A549 treated with ZK216348 at 1 μM for 4 hours (cell line): ENCODE data around the gene ALKBH8. TPM values are rescaled to one million over a fixed set of nuclear protein-coding genes. Genes with fewer than 3 reads are reported as not detected.

Experiments used
- total RNA-seq: library from RNA; stranded (reverse); fragments of 200-300 nt; extraction: Qiagen RNA extraction; gene quantifications from 5 replicates; pipeline ENCODE4 v1.2.3, GENCODE V29; 2022; ENCODE audit warnings: low read depth

ALKBH8 gene
- total RNA-seq: 6.9 to 10.8 TPM (median 8.1 TPM) in 5 replicates

GRCh38 chr11:107565219-107565937 lies at the start of gene ALKBH8:
ALKBH8 (minus strand) TSS chr11:107565735; CDS start chr11:107560893, 4,842 bp downstream.

GRCh38 chr11:107590460-107591377 lies 25.2 kb upstream of the ALKBH8 start, which contains the start of gene ELMOD1:
ELMOD1 (plus strand) TSS chr11:107591147; CDS start chr11:107618190, 27,043 bp downstream.

GRCh38 chr11:107457558-107458271 lies 107.8 kb downstream of the ALKBH8 start, which contains the start of gene CWF19L2:
CWF19L2 (minus strand) TSS chr11:107457825; CDS start chr11:107457816, 9 bp downstream.

Other genes with a start within 250 kb of the ALKBH8 start
- 3.5 to 4.6 TPM (median 4.0 TPM) in 5 replicates for gene CWF19L2, start 107.9 kb downstream of the ALKBH8 start, total RNA-seq
- gene ELMOD1, start 25.4 kb upstream of the ALKBH8 start, total RNA-seq: 0.25 to 0.42 TPM (median 0.32 TPM) in 5 replicates
- gene SLN, start 146.3 kb upstream of the ALKBH8 start, total RNA-seq: 0.42 to 1.6 TPM (median 0.91 TPM) in 5 replicates